ENCODE measurements around the gene DGKG.

GRCh38 chr3:186260726-186261125, 101.3 kb downstream of the DGKG start:
- TF ChIP-seq POLR2A (IDR thresholded peaks at IDR 0.05) (no peak), CTCF (IDR thresholded peaks at IDR 0.05) (no peak)

Measured in right lobe of liver (tissue), 4 donors.